Lower leg skin (tissue), 4 donors: ENCODE measurements around the gene HAPLN1. TPM values are rescaled to one million over a fixed set of nuclear protein-coding genes. Genes with fewer than 3 reads are reported as not detected.

Experiments
- DNase-seq, 2 donors: peaks; one replicate each; pipeline ENCODE4 v3.0.0-alpha.2; 2019; ENCODE audit warnings: low spot score in 2 of 2
- H3K4me3 ChIP-seq: fragments of 200-600 bp; sonication (generic); 2 replicates; pipeline ENCODE4 v1.5.1; 2017; ENCODE audit warnings: mild to moderate bottlenecking, low read depth; ENCODE audit not compliant: poor library complexity, severe bottlenecking
- CTCF ChIP-seq, 3 donors: fragments of 450-650 bp; IDR thresholded peaks; one replicate each; pipeline ENCODE4 v1.5.1; 2016; ENCODE audit warnings: antibody characterized with exemption in 3 of 3, mild to moderate bottlenecking in 3 of 3, moderate library complexity in 2 of 3
- POLR2A ChIP-seq, 2 donors: fragments of 450-650 bp; IDR thresholded peaks; one replicate each; pipeline ENCODE4 v1.6.1; 2016 to 2017; ENCODE audit warnings: antibody characterized with exemption in 2 of 2, mild to moderate bottlenecking in 1 of 2, moderate library complexity in 1 of 2
- WGBS, 2 donors: methylation state at CpG; one replicate each; pipeline ENCODE4 v1.1.5; 2018; 5-methylcytosine and 5-hydroxymethylcytosine counted together
- intact Hi-C: fragments of 100-400 bp; cut with DNase I; formaldehyde crosslinking; loops from one replicate; pipeline ENCODE4 v1.15.0; 2023; ENCODE audit warnings: low total_unique reads
- total RNA-seq, 4 donors: library from RNA; depleted of rRNA; stranded (reverse); fragments of >200 nt; gene quantifications; one replicate each; pipeline ENCODE4 v1.1.0, GENCODE V29; 2016

HAPLN1 gene
- total RNA-seq, 4 donors from 2014 or later, result 0.62 TPM; not detected in 3

- no peak overlapping the region for H3K4me3 ChIP-seq
- TF ChIP-seq CTCF (IDR thresholded peaks at IDR 0.05) (no peak), POLR2A (IDR thresholded peaks at IDR 0.05) (no peak)
- DNase-seq, result no peak
- 44 to 52% methylated on average over 2 of the region's 2 CpGs for WGBS, 2 donors
- intact Hi-C loops, result no loop called here
Measured at GRCh38 chr5:83731638-83732037, 11.0 kb upstream of the HAPLN1 start.

- no peak for DNase-seq
- TF ChIP-seq POLR2A (IDR thresholded peaks at IDR 0.05), result no peak
- no peak for TF ChIP-seq CTCF (IDR thresholded peaks at IDR 0.05)
- intact Hi-C loops, result no loop called here
- no peak overlapping the region for H3K4me3 ChIP-seq
Measured at GRCh38 chr5:83729362-83729761, 8.7 kb upstream of the HAPLN1 start.

GRCh38 chr5:83726912-83727311 is 6.3 kb upstream of the HAPLN1 start:
- DNase-seq, result no peak
- 58 to 63% methylated on average over 2 of the region's 2 CpGs for WGBS, 2 donors
- TF ChIP-seq POLR2A (IDR thresholded peaks at IDR 0.05), result no peak
- TF ChIP-seq CTCF (IDR thresholded peaks at IDR 0.05), result no peak
- intact Hi-C loops, result no loop called here
- no peak overlapping the region for H3K4me3 ChIP-seq

GRCh38 chr5:83724935-83725334 is 4.3 kb upstream of the HAPLN1 start:
- intact Hi-C loops, result no loop called here
- no peak overlapping the region for H3K4me3 ChIP-seq
- DNase-seq, result no peak
- WGBS, 2 donors, result 36 to 52% methylated on average over 2 of the region's 2 CpGs
- TF ChIP-seq POLR2A (IDR thresholded peaks at IDR 0.05) (no peak), CTCF (IDR thresholded peaks at IDR 0.05) (no peak)

GRCh38 chr5:83724001-83724400 is 3.3 kb upstream of the HAPLN1 start:
- WGBS, 2 donors, result 60% methylated on average over 2 of the region's 2 CpGs
- DNase-seq, result no peak
- intact Hi-C loops, result no loop called here

More at GRCh38 chr5:83724001-83724400, 3.3 kb upstream of the HAPLN1 start:
- H3K4me3 ChIP-seq, result no peak overlapping the region
- TF ChIP-seq POLR2A (IDR thresholded peaks at IDR 0.05) (no peak), CTCF (IDR thresholded peaks at IDR 0.05) (no peak)
